Trophoblast cell (in vitro differentiated cells and primary cell): ENCODE data around the gene CAMKK1.

Source experiments
- DNase-seq, 2 donors: peaks; one replicate each; pipeline ENCODE4 v3.0.0-alpha.2; 2016
- H2AFZ ChIP-seq: 2 replicates; pipeline ENCODE4 v1.6.1; 2013; ENCODE audit warnings: low read length, moderate library complexity, mild to moderate bottlenecking; ENCODE audit not compliant: insufficient read depth, poor library complexity
- H2AK5ac ChIP-seq: 2 replicates; pipeline ENCODE4 v1.6.1; 2013; ENCODE audit warnings: mild to moderate bottlenecking, low read length
- H2BK120ac ChIP-seq: 2 replicates; pipeline ENCODE4 v1.6.1; 2013; ENCODE audit warnings: low read length, mild to moderate bottlenecking, moderate library complexity; ENCODE audit not compliant: insufficient read depth, poor library complexity
- H2BK12ac ChIP-seq: 2 replicates; pipeline ENCODE4 v1.6.1; 2013; ENCODE audit warnings: mild to moderate bottlenecking, low read length, moderate library complexity
- H2BK5ac ChIP-seq: 2 replicates; pipeline ENCODE4 v1.6.1; 2013; ENCODE audit warnings: low read length, low read depth, moderate library complexity, mild to moderate bottlenecking; ENCODE audit not compliant: poor library complexity
- H3K14ac ChIP-seq: 2 replicates; pipeline ENCODE4 v1.6.1; 2013; ENCODE audit warnings: mild to moderate bottlenecking, low read length
- H3K18ac ChIP-seq: 2 replicates; pipeline ENCODE4 v1.6.1; 2013; ENCODE audit warnings: mild to moderate bottlenecking, low read length
- H3K23ac ChIP-seq: 2 replicates; pipeline ENCODE4 v1.6.1; 2013; ENCODE audit warnings: low read length
- H3K27ac ChIP-seq: 2 replicates; pipeline ENCODE4 v1.5.1; 2013; ENCODE audit warnings: low read depth, mild to moderate bottlenecking, inconsistent platforms, low read length, moderate library complexity
- H3K27me3 ChIP-seq: 2 replicates; pipeline ENCODE4 v1.6.1; 2013; ENCODE audit warnings: inconsistent platforms, mild to moderate bottlenecking, low read length, moderate library complexity; ENCODE audit not compliant: insufficient read depth
- H3K36me3 ChIP-seq, 2 experiments: 1 replicate in 1 of 2; 2 replicates in 1 of 2; pipeline ENCODE4 v1.6.1; 2013; ENCODE audit warnings: low read length in 2 of 2, mild to moderate bottlenecking in 2 of 2, moderate library complexity in 1 of 2; ENCODE audit not compliant: insufficient read depth in 2 of 2, control insufficient read depth in 1 of 2
- H3K4ac ChIP-seq: 2 replicates; pipeline ENCODE4 v1.6.1; 2013; ENCODE audit warnings: low read depth, mild to moderate bottlenecking, low read length, moderate library complexity
- H3K4me1 ChIP-seq, 2 experiments: 1 replicate in 1 of 2; 2 replicates in 1 of 2; pipeline ENCODE4 v1.6.1; 2013; ENCODE audit warnings: low read length in 2 of 2, mild to moderate bottlenecking in 2 of 2, moderate library complexity in 1 of 2; ENCODE audit not compliant: insufficient read depth in 2 of 2, control insufficient read depth in 1 of 2
- H3K4me2 ChIP-seq: 2 replicates; pipeline ENCODE4 v1.6.1; 2013; ENCODE audit warnings: inconsistent platforms, mild to moderate bottlenecking, low read length, moderate library complexity
- H3K4me3 ChIP-seq: 2 replicates; pipeline ENCODE4 v1.5.1; 2013; ENCODE audit warnings: mild to moderate bottlenecking, low read depth, low read length, inconsistent platforms
- H3K79me1 ChIP-seq: one replicate; pipeline ENCODE4 v1.6.1; 2013; ENCODE audit warnings: low read length
- H3K79me2 ChIP-seq: 2 replicates; pipeline ENCODE4 v1.6.1; 2013; ENCODE audit warnings: low read length, mild to moderate bottlenecking; ENCODE audit not compliant: control insufficient read depth, insufficient read depth, poor library complexity
- H3K9ac ChIP-seq: 2 replicates; pipeline ENCODE4 v1.6.1; 2013; ENCODE audit warnings: mild to moderate bottlenecking, low read length
- H3K9me3 ChIP-seq: 2 replicates; pipeline ENCODE4 v1.6.1; 2013; ENCODE audit warnings: low read depth, mild to moderate bottlenecking, control low read depth, inconsistent platforms, low read length; ENCODE audit not compliant: insufficient read depth
- H4K12ac ChIP-seq: 2 replicates; pipeline ENCODE4 v1.6.1; 2013; ENCODE audit warnings: low read depth, mild to moderate bottlenecking, low read length, moderate library complexity
- H4K8ac ChIP-seq: 2 replicates; pipeline ENCODE4 v1.6.1; 2013; ENCODE audit warnings: low read depth, mild to moderate bottlenecking, low read length, moderate library complexity
- H4K91ac ChIP-seq: one replicate; pipeline ENCODE4 v1.6.1; 2013; ENCODE audit warnings: low read depth, mild to moderate bottlenecking, low read length, moderate library complexity
- WGBS: extraction: QIAGEN DNeasy Blood & Tissue Kit; methylation state at CpG from one replicate; pipeline ENCODE4 v1.1.7; 2013; ENCODE audit warnings: missing lambda C conversion rate; ENCODE audit not compliant: insufficient read length, insufficient coverage; ENCODE audit errors: extremely low coverage; 5-methylcytosine and 5-hydroxymethylcytosine counted together

CAMKK1 gene

GRCh38 chr17:3879591-3880417 lies 13.0 kb downstream of the CAMKK1 start:
- Histone ChIP-seq H3K27me3 (no peaks in the 10 kb centered on the region), H2BK12ac (no peak overlapping the region), H3K9ac (no peak overlapping the region), H3K4me2 (no peak overlapping the region), H3K79me1 (no peaks in the 10 kb centered on the region), H2BK120ac (no peak overlapping the region), H3K23ac (no peak overlapping the region), H2BK5ac (no peak overlapping the region), H3K9me3 (no peaks in the 10 kb centered on the region), H3K79me2 (no peaks in the 10 kb centered on the region), H4K12ac (no peak overlapping the region), H3K36me3 (no peaks in the 10 kb centered on the region), H3K18ac (no peak overlapping the region), H3K27ac (no peak overlapping the region), H4K8ac (no peak overlapping the region), H4K91ac (no peak overlapping the region), H2AFZ (no peak overlapping the region), H2AK5ac (no peak overlapping the region), H3K4me1 (no peaks in the 10 kb centered on the region), H3K4ac (no peak overlapping the region), H3K4me3 (no peak overlapping the region), H3K14ac (no peak overlapping the region)
- no peak for DNase-seq
- WGBS = no CpG with 5 or more reads among the region's 25 CpGs

GRCh38 chr17:3879186-3879585 lies 13.7 kb downstream of the CAMKK1 start:
- no peaks in the 10 kb centered on the region for H3K79me2 ChIP-seq
- no peaks in the 10 kb centered on the region for H3K27me3 ChIP-seq
- no peak overlapping the region for H3K4me2 ChIP-seq

GRCh38 chr17:3877220-3877619 lies 15.6 kb downstream of the CAMKK1 start:
- H3K9me3 ChIP-seq = peaks cover 4% of the 10 kb centered on the region
- H3K27ac ChIP-seq = no peak overlapping the region
- H2BK12ac ChIP-seq = no peak overlapping the region
- H4K91ac ChIP-seq = no peak overlapping the region
- no peak overlapping the region for H3K23ac ChIP-seq
- H3K79me1 ChIP-seq = no peaks in the 10 kb centered on the region
- no peak overlapping the region for H3K4me3 ChIP-seq
- no peak overlapping the region for H3K18ac ChIP-seq
- no peak for DNase-seq
- no peak overlapping the region for H4K8ac ChIP-seq
- no peaks in the 10 kb centered on the region for H3K79me2 ChIP-seq
- H3K4me1 ChIP-seq = no peaks in the 10 kb centered on the region
- no CpG with 5 or more reads among the region's 8 CpGs for WGBS
- no peak overlapping the region for H3K4ac ChIP-seq
- no peak overlapping the region for H4K12ac ChIP-seq
- H2AK5ac ChIP-seq = no peak overlapping the region
- H2BK120ac ChIP-seq = no peak overlapping the region
- no peak overlapping the region for H3K14ac ChIP-seq
- H3K27me3 ChIP-seq = no peaks in the 10 kb centered on the region
- H2BK5ac ChIP-seq = no peak overlapping the region
- H2AFZ ChIP-seq = no peak overlapping the region
- H3K9ac ChIP-seq = no peak overlapping the region
- H3K4me2 ChIP-seq = no peak overlapping the region
- H3K36me3 ChIP-seq = no peaks in the 10 kb centered on the region

More at GRCh38 chr17:3879186-3879585, 13.7 kb downstream of the CAMKK1 start:
- Histone ChIP-seq H4K91ac (no peak overlapping the region), H3K4me1 (no peaks in the 10 kb centered on the region), H2AK5ac (no peak overlapping the region), H3K9ac (no peak overlapping the region), H3K23ac (no peak overlapping the region), H2BK12ac (no peak overlapping the region), H4K8ac (no peak overlapping the region), H3K18ac (no peak overlapping the region), H3K14ac (no peak overlapping the region), H2BK120ac (no peak overlapping the region), H3K4ac (no peak overlapping the region), H3K9me3 (no peaks in the 10 kb centered on the region), H2AFZ (no peak overlapping the region), H3K27ac (no peak overlapping the region), H2BK5ac (no peak overlapping the region), H3K4me3 (peak overlapping the region; percentile 41), H3K79me1 (no peaks in the 10 kb centered on the region), H4K12ac (no peak overlapping the region), H3K36me3 (no peaks in the 10 kb centered on the region)
- no CpG with 5 or more reads among the region's 5 CpGs for WGBS
- DNase-seq = no peak

- no peak overlapping the region for H4K8ac ChIP-seq
- no peaks in the 10 kb centered on the region for H3K4me1 ChIP-seq
- H3K18ac ChIP-seq = no peak overlapping the region
- no peak overlapping the region for H3K14ac ChIP-seq
- no peak overlapping the region for H2BK120ac ChIP-seq
- H3K79me1 ChIP-seq = no peaks in the 10 kb centered on the region
- no peak overlapping the region for H2BK5ac ChIP-seq
- no peak for DNase-seq
- H3K4me2 ChIP-seq = no peak overlapping the region
- H3K27ac ChIP-seq = no peak overlapping the region
- WGBS = no CpG with 5 or more reads among the region's 7 CpGs
- H2AK5ac ChIP-seq = no peak overlapping the region
- no peak overlapping the region for H2AFZ ChIP-seq
- H4K12ac ChIP-seq = no peak overlapping the region
- no peaks in the 10 kb centered on the region for H3K79me2 ChIP-seq
- H3K27me3 ChIP-seq = no peaks in the 10 kb centered on the region
- H3K36me3 ChIP-seq = no peaks in the 10 kb centered on the region
- H3K4me3 ChIP-seq = no peak overlapping the region
- no peak overlapping the region for H4K91ac ChIP-seq
- H3K9ac ChIP-seq = no peak overlapping the region
- H3K23ac ChIP-seq = no peak overlapping the region
- H2BK12ac ChIP-seq = no peak overlapping the region
- no peak overlapping the region for H3K4ac ChIP-seq
- H3K9me3 ChIP-seq = peaks cover 4% of the 10 kb centered on the region
Measured at GRCh38 chr17:3875317-3875716, 17.5 kb downstream of the CAMKK1 start.
